Measurements from ENCODE around the gene AMOTL1.

GRCh38 chr11:94790197-94790596, 22.0 kb downstream of the AMOTL1 start:
- TF ChIP-seq ARNT (IDR thresholded peaks at IDR 0.05) (no peak), ZNF384 (IDR thresholded peaks at IDR 0.05) (no peak), SUZ12 (IDR thresholded peaks at IDR 0.05) (no peak), BHLHE40 (IDR thresholded peaks at IDR 0.05; ENCODE audit: borderline replicate concordance) (no peak), TARDBP (IDR thresholded peaks at IDR 0.05) (no peak), FOXK2 (IDR thresholded peaks at IDR 0.05) (no peak)
